Loucy (cell line): ENCODE results near the gene DNM2.

Experiments
- EZH2phosphoT487 ChIP-seq: fragments of 200-600 bp; IDR thresholded peaks from 2 replicates; pipeline ENCODE4 v1.6.1; 2018; ENCODE audit warnings: antibody characterized with exemption, mild to moderate bottlenecking, moderate library complexity, borderline replicate concordance
- TF ChIP-seq, protein P1 (sequence below): fragments of 200-600 bp; sonication (generic); conservative IDR thresholded peaks from 2 replicates; pipeline ENCODE4 v1.5.1; 2014; ENCODE audit warnings: mild to moderate bottlenecking, antibody characterized with exemption, low read length

DNA sequence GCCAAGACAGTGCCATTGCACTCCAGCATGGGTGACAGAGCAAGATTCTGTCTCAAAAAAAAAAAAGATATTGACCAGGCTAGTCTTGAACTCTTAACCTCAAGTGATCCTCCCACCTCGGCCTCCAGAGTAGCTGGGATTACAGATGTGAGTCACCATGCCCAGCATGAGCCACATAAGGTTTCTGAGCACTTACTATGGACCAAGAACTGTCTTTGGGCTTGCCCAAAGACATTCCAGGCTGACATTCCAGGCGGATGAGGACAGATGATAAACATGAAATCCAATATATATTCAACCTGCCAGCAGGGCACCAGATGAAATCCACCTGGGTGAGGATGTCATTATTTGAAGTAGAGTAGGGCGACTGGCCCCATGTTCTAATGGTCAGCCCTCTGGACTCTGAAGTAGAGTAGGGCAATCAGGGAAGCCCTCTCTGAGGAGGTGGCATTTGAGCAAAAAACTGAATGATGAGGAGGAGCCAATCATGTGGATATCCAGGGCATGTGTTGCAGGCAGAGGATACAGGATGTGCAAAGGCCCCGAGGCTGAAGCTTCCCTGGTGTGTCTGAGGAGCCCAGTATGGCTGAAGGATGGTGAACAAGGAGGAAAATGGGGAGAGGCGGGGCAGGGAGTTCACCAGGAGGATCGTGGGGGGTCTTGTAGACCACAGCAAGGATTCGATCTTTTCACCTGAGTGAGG, 134.4 kb downstream of the DNM2 start:
- TF ChIP-seq, protein P1, sequence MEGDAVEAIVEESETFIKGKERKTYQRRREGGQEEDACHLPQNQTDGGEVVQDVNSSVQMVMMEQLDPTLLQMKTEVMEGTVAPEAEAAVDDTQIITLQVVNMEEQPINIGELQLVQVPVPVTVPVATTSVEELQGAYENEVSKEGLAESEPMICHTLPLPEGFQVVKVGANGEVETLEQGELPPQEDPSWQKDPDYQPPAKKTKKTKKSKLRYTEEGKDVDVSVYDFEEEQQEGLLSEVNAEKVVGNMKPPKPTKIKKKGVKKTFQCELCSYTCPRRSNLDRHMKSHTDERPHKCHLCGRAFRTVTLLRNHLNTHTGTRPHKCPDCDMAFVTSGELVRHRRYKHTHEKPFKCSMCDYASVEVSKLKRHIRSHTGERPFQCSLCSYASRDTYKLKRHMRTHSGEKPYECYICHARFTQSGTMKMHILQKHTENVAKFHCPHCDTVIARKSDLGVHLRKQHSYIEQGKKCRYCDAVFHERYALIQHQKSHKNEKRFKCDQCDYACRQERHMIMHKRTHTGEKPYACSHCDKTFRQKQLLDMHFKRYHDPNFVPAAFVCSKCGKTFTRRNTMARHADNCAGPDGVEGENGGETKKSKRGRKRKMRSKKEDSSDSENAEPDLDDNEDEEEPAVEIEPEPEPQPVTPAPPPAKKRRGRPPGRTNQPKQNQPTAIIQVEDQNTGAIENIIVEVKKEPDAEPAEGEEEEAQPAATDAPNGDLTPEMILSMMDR, result no peak
- TF ChIP-seq EZH2phosphoT487, result no peak
